ENCODE data around the gene PDGFB.
"Not testable (repeated sequence)": the region's sequence is repeated elsewhere in the genome, so short reads cannot be mapped to it uniquely, and the experiment has no call there.

Gene PDGFB

DNA sequence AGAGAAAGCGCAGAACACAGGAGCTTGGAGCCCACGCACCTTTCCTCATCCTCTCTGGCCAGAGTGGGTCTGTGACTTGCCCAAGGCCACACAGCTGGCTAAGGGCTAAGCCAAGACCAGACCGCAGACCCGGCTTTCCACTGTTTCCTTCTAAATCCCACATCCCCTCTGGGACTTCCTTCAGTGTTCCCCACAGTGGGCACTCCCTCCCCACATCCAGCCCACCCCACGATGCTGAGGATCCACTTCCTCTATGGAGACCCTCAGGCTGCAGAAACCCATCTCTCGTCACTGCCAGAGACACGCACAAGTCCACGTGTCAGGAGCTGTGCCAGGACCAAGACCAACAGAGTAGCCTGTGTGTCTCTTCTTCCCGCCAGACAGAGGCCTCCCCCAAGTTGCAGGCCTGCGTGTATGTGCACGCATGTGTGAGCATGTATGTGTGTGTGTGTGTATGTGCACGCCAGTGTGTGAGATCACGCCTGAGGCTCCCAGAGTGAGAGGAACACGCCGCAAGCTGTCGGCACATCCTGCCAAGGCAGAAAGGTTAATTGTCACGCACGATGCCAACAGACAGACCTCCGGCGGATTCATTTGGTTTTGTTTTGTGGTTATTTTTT lies 21.6 kb downstream of the PDGFB start:
- DNase-seq: no peak

DNA sequence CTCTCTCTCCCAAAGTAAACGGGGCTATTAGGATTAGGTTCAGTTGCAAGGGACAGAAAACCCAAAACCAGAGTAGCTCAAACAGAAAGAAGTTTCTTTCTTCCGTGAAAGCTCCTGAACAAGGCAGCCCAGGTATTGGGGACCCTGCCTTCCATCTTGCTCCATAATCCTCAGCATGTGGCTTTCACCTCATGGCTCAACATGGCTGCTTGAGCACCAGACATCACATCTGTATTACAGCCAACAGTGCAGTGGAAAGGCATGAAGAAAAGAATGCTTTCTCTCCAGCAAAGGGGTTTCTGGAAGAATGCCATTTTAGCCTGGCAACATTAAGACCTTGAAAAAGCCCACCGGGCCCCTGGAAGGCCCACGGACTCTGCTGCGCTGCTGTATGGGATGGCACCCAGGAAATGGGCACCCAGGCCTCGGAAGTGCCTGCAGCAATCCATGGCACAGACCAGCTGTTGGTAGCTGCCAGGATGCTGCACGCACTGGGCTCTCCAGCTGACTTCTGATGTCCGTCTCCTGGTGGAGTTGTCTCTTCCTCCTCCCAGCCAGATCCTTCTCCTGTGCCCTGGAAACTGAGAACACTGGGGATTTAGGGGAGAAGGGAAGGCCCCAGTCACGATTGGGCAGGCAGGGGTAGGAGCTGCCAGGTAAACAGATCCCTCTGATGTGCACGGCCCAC lies 22.6 kb downstream of the PDGFB start:
- DNase-seq: no peak

DNA sequence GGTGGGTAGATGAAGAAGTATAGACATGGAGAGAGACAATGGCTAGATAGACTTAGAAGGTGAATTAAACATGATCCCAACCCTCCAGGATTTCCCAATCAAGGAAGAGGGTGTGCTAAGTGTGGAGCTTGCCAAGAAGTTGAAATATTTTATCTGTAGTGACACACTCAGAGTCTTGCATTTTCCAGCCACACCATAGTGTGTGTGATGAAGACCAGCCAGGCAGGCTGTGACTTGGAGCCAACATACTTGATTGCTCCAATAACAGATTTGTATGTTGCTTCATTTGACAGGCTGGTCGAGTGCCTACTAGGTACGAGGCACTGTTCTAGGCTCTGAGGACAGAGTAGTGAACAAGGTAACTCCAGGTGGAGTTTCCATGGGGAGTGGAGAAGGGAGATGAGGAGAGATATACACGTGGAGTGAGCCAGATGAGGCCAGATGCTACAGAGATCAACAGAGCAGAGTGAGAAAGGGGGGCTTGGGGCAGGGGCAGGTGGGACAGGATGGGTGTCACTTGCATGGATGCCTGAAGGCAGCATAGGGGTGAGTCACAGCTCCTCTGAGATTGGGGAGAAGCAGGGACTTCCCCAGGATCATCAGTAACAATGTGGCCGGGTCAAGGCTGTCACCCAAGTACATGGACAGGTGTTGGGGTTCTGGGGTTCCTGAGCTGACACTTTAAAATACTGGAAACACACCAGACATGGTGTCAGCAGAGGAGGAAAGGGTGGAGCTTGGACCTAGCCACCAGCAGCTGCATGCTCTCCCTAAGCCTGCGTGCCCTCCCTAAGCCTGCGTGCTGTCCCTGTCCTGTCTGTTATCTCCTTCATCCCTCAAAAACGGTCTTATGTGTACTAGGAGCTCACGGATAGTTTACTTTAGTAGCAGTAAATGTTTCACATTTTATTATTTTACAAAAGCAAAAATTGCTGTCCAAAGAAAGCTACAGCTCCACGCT lies 23.6 kb downstream of the PDGFB start:
- DNase-seq: no peak

DNA sequence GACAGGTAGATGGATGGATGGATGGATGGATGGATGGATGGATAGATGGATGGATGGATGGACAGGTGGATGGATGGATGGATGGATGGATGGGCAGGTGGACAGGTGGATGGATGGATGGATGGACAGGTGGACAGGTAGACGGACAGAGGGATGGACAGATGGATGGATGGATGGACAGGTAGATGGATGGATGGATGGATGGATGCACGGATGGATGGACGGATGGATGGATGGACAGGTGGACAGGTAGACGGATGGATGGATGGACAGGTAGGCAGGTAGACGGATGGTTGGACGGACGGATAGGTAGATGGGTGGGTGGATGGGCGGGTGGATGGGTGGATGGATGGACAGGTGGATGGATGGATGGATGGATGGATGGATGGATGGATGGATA lies 24.3 kb downstream of the PDGFB start:
- no peak for DNase-seq

DNA sequence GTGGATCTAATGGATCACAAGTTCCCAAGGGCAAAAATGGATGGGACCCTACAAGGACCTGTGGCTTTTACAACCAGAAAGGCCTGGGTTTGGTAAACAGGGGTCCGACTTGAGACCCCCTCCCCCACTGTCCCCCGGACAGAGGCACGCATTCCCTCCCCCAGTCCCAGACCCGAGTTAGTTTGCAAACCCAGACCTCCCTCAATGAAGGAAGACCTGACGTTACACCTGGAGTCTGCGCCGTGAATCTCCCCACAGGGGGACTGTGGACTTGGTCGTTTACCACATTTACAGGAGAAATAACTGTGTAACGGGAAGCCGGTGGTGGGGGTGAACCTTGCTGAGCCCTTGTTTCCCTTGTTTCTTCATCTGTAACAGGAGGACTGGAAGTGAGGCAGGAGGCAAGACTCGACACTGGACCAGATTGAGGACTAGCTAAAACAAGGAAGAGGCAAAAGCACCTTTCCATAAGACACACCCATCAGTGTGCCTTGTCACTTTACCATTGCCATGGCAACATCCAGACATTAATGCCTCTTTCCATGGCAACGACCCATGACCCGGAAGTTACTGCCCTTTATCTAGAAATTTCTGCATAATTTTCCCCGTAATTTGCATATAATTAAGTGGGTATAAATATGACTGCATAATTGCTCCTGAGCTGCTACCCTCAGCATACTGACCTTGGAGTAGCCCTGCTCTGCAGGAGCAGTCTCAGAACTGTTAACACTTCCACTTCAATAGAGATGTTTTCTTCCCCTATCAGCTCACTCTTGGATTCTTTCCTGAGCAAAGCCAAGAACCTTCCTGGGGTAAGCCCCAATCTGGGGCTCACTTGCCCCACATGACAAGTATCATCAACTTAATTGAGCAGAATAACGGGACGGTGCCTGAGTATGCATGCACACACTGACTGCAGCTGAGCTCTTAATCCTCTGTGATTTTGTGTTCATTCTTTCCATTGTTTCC lies 25.4 kb downstream of the PDGFB start:
- no peak for DNase-seq

DNA sequence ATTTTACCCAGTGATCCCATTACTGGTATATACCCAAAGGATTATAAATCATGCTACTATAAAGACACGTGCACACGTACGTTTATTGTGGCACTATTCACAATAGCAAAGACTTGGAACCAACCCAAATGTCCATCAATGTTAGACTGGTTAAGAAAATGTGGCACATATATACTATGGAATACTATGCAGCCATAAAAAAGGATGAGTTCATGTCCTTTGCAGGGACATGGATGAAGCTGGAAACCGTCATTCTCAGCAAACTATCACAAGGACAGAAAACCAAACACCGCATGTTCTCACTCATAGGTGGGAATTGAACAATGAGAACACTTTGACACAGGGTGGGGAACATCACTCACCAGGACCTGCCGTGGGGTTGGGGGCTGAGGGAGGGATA lies 26.4 kb downstream of the PDGFB start:
- not testable (repeated sequence) for DNase-seq

DNA sequence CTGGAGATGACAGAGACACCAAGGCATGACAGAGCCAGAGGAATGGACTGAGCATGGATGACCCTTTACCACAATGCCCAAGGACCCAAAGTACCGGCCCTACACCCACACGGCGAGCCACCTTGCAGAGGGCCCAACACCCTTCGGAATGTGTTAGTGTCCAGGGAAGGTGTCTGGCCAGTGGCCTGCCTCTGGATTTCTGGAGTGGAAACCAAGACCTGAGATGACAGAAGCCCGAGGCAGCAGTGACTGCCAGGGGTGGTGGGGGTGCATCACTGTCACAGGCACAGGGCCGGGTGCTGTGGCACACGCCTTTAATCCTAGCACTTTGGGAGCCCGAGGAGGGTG lies 28.7 kb downstream of the PDGFB start:
- no peak for DNase-seq

DNA sequence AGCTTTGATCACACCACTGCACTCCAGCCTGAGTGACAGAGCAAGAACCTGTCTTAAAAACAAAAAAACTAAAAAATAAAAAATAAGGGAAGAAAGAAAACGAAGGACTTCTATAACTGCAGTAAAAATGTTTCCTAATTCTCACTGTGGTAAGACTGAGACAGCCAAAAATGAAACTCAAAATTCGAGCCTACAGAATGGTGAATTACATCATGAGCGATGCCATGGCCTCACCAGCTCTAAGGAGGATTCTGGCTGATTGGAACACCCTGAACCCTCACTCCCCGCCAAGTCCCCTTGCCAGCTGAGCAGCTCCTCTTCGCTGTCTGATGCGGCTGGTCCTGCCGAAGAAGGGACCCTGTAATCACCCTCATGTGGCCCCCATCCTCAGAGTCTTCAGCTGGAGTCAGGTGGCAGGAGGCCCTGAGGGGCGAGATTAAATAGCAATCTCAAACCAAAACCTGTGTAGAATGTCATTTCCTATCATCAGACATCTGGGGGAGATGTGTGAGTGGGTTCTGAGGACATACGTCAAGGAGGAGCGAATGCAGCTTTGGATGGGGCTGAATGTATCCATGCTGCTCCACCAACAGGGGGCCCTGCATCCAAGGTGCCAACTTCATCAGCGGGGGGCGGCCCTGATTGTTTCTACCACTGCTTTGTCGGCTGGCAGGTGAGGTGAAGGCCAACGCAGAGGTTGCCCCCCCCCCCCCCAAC lies 29.2 kb downstream of the PDGFB start:
- no peak for DNase-seq

DNA sequence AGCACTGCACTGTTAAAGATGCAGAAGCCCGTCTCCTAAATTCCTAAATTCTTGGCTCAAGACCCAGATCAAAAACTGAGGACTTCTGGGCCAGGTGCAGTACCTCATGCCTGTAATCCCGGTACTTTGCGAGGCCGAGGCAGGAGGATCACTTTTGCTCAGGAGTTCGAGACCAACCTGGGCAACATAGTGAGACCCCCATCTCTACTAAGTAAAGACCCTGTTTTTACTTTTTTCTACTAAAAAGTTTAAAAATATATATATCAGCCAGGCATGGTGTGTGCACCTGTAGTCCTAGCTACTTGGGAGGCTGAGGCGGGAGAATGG lies 29.7 kb downstream of the PDGFB start:
- DNase-seq: no peak

DNA sequence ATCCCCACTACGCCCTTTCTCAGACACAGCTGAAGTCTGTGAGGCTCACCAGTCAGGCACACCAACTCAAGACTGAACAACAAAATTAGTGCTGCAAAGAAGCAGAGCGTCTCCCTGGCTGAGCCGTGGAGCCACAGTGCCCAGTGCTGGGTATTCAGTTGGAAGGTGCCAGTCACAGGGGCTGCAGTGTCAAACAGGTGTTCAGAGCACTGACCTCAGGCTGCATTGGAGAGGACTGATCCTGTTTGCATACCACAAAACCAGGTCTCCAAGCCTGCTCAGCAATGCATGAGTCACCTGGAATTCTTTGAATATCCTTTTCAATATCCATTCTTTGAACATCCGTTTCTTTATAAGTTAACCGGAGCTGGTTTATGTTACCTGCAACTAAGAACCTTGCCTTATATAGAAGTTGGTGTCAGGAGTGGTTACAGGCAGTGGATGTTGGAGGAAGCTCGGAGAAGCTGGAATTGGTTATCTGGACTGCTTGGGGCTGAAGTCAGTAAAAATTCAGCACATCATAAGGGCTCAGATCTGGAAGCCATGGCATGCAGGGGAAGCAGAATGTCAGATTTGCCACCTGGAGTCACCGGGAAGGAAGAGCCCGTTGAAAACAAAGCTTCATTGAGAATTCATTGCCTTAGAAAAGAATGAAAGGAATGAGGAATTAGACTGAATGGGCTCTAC lies 30.3 kb downstream of the PDGFB start:
- no peak for DNase-seq

DNA sequence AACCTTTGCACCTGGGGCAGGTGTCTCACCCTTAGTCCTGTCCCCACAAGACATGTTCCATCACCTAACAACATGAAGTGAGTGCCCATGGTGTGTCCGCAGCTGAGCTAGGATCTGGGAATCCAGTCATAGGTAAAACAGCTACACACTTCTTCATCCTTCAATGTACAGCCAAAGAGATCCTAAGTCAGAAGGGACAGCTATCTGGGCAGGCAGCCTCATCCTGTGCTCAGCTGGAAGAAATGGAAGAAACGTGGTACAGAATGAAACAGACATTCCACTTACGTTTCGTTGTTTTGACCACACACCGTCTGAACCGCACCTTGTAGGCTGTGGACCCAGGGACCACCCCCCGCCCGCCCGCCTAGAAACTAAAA lies 30.8 kb downstream of the PDGFB start:
- DNase-seq: no peak

DNA sequence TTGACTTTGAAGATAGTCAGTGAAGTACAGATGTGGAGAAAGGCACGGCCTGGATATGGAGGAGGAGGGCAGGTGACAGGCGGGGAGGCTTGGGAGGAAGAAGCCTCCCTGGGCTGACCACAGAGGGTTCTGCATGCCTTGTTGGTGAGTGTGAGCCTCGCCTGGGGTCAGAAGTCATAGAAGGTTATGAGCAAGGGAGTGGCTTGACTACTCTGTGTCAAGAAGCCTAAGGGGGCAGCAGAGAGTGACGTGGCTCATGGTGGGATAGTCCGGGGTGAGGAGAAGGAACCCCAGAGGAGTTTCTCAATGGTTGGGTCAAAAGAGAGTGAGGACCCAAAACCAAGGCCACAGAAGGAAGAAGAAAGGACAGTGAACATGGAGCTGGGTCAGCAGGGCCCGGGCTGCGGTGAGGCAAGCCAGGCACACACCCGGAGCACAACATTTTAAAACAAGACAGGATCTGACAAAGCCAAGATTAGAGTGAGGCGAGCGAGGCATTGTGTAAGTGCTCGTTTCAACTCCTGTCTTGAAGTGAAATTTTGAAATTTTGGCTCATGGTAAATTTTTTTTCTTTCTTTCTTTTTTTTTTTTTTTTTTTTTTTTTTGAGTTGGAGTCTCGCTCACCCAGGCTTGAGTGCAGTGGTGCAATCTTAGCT lies 31.9 kb downstream of the PDGFB start:
- DNase-seq: no peak

DNA sequence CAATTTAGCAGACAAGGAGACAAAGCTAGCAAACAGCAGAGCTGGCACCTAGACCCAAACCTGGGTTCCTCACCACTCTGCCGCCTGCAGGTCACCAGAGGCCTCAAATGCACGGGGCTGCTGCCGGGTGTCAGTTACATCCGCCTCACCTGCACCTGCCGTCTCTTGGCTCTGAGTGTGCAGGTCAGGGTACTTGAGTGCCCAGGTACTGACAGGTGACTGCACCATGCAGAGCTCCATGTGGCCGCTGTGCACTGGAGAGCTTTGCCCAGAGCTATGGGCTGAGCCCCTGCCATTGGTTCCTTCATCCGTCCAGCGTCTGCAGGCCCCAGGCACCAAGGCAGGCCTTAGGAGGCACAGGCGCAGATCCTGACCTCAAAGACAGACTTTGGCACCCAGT lies 35.0 kb downstream of the PDGFB start:
- no peak for DNase-seq

DNA sequence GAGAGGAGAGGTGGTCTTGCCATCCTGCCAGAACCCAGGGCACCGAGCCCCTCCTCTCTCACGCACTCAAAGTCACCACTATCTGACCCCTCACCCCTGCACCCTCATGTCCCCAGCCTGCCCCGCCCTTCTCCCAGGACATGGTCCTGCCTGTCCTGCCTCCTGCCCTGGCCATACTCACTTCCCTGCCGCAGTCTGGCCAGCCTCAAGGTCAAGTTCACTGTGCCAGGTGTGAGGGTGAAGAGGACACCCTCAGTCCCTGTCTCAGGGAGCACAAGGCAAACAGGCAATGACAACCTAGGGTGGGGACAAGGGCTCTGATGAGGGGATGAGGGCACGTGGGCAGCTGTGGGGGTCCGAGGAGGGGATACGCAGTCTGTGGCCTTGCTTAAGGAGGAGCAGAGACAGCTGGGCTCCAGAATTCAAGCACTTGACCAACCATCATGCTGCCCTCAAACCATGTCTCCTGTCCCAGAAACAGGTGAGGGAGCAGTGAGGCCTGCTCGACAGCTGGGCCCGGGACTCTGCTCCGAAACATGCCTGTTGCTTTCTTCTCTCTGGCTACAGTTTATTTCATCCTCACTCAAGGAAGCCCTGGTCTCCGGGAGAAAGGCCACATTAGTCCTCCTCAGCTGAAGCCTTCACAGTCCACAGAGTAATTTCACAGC lies 36.6 kb downstream of the PDGFB start:
- no peak for DNase-seq

DNA sequence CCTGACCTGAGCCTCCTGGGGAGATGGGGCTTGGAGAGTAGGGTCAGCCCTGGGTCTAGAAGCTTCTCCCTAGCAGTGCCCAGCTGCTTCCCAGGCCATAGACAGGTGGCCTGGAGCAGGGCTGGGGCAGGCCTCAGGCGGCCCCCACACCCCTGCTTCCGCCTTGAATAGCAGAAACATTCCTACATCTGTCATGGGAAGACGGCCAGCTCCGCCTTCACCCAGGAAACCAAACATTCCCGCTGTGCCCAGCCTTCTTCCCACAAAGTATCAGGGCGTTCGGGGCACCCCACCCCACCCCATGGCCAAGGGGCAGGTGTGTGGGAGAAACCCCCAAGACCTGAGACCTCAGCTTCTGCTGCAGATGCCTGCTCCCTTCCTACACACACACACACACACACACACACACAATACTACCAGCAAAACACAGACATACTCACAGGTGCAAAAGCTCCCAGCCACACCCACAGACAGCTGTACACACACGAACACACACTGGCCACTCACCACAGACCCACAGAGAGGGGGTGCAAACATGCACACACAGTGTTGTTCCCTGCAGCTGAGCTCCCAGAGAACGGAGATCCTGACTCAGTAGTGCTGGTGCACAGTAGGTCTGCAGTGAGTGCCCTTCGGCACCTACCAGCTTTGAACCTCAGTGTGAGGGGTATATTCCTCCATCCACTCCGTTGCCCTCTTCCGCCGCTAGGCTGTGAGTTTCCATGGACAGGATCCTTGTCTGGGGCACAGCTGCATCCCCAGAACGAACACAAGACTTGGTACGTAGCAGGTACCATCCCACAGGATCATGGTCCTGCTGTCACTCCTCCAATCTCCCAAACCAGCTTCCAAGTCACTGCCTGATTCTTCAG lies 37.4 kb downstream of the PDGFB start:
- DNase-seq: no peak

DNA sequence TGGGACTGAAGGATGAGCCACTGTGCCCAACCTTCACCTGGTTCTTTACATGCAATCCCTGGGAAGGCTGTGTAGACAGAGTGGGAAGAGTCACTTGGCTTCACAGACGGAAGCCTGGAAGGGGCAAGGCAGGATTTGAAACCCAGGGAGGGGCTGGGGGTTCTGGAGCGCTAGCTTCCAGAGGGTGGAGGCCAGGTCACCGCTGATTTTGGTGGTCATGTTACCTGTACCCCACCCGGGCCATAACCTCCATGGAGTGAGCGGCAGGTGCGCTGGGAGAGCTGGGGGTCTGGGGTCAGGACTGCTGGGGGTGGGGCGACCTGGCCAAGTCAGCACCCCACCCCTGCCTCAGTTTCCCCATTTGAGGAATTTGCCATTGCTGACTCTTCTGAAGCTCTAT lies 38.3 kb downstream of the PDGFB start:
- no peak for DNase-seq

DNA sequence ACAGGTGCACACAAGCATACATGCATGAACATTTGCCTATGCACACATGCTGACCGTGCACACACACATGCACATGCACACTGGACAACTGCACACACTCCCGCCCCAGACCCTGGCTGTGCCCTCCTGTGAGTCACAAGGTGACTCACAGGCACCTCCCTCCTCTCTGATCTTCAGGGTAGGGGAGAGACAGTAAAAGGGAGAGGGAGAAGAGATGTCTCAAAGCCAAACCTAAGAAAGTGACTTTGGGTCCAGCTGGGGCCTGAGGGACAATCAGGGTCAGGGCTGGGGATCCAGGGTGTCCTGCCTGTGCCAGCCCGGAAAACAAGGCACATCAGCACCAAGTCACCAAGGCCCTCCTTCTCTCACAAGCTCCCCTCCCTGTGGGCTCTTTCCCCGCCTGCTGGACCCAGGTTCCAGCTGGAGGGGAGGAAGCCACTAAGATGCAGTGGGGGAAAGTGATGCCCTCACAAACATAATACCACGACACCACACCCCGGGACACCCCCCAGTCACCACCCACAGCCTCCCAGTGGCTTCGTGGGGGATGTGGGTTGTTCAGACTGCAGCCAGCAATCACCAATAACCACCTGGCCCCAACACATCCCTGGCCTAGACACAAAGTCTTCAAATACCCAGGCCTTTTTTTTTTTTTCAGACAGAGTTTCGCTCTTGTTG lies 39.3 kb downstream of the PDGFB start:
- DNase-seq: no peak

DNA sequence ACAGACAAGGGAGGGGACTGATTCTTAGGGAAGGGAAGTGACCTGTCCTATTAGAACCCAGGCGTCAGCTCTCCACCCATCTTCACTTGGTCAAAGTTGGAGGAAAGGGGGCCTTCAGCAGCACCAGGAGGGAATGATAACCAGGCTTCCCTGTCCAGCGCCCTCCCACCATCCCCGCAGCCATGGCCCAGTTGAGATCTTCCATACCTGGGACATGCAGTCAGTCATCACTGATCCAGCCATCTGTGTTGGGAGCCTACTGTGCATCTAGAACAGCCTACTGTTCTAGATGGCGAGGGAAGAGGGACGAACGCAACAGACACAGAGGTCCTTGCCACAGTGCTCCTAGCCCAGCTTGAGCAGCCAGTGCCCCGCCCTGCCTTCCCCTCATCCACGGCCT lies 40.6 kb downstream of the PDGFB start:
- no peak for DNase-seq

DNA sequence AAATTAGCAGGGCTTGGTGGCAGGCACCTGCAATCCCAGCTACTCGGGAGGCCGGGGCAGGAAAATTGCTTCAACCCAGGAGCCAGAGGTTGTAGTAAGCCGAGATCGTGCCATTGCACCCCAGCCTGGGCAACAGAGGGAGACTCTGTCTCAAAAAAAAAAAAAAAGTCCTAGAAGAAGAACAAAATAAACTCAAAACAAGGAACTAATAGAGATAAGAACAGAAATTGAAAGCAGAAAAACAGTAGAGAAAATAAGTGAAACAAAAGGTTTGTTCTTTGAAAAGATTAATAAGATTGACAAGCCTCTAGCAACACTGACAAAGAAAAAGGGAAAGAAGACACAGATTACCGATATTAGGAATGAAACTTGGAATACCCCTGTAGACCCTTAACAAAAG lies 47.2 kb downstream of the PDGFB start:
- DNase-seq: no peak

Measured in KG1 (cell line).